IPS DF 19.7 (cell line): ENCODE data around the gene DESI1.
"Not testable (repeated sequence)": the region's sequence is repeated elsewhere in the genome, so short reads cannot be mapped to it uniquely, and the experiment has no call there.

Source experiments
- DNase-seq: peaks from one replicate; pipeline ENCODE4 v3.0.0-alpha.2; 2013; ENCODE audit warnings: low read depth, low spot score

Gene DESI1

GRCh38 chr22:41620589-41621098 lies at the start of gene DESI1:
Gene DESI1, minus strand, starts transcription at chr22:41621043. Its CDS starts 204 bp downstream, at chr22:41620839.
- no peak for DNase-seq

GRCh38 chr22:41668971-41669911 lies 48.4 kb upstream of the DESI1 start:
- DNase-seq: no peak

GRCh38 chr22:41664951-41665350 lies 44.1 kb upstream of the DESI1 start:
- no peak for DNase-seq

- DNase-seq: no peak
Observed at GRCh38 chr22:41664490-41664889, 43.6 kb upstream of the DESI1 start.

GRCh38 chr22:41663594-41663993 lies 42.8 kb upstream of the DESI1 start:
- not testable (repeated sequence) for DNase-seq

GRCh38 chr22:41661713-41662112 lies 40.9 kb upstream of the DESI1 start:
- no peak for DNase-seq

- DNase-seq: no peak
Observed at GRCh38 chr22:41661088-41661487, 40.2 kb upstream of the DESI1 start.

GRCh38 chr22:41660416-41660815 lies 39.6 kb upstream of the DESI1 start:
- no peak for DNase-seq

- no peak for DNase-seq
Observed at GRCh38 chr22:41659941-41660340, 39.1 kb upstream of the DESI1 start.

GRCh38 chr22:41658869-41659268 lies 38.0 kb upstream of the DESI1 start:
- no peak for DNase-seq

GRCh38 chr22:41657709-41658108 lies 36.9 kb upstream of the DESI1 start:
- no peak for DNase-seq

- no peak for DNase-seq
Observed at GRCh38 chr22:41656556-41656955, 35.7 kb upstream of the DESI1 start.

- DNase-seq: no peak
Observed at GRCh38 chr22:41654322-41654721, 33.5 kb upstream of the DESI1 start.

- DNase-seq: no peak
Observed at GRCh38 chr22:41650821-41651220, 30.0 kb upstream of the DESI1 start.

- no peak for DNase-seq
Observed at GRCh38 chr22:41650229-41650628, 29.4 kb upstream of the DESI1 start.

GRCh38 chr22:41648432-41648831 lies 27.6 kb upstream of the DESI1 start:
- DNase-seq: no peak

GRCh38 chr22:41647771-41648170 lies 26.9 kb upstream of the DESI1 start:
- no peak for DNase-seq

GRCh38 chr22:41642331-41643110 lies 21.7 kb upstream of the DESI1 start:
- DNase-seq: no peak

- no peak for DNase-seq
Observed at GRCh38 chr22:41641854-41642253, 21.0 kb upstream of the DESI1 start.

- DNase-seq: no peak
Observed at GRCh38 chr22:41638748-41639147, 17.9 kb upstream of the DESI1 start.

- no peak for DNase-seq
Observed at GRCh38 chr22:41638124-41638523, 17.3 kb upstream of the DESI1 start.

- not testable (repeated sequence) for DNase-seq
Observed at GRCh38 chr22:41637623-41638022, 16.8 kb upstream of the DESI1 start.
